Small intestine (tissue), 7 donors: Measurements from ENCODE around the gene UCK2. TPM values are rescaled to one million over a fixed set of nuclear protein-coding genes. Genes with fewer than 3 reads are reported as not detected.
A peak's percentile ranks its signal among the peaks of the same experiment; 100 is the strongest.

Experiments used
- DNase-seq, 2 donors: peaks; one replicate each; pipeline versions ENCODE4 v3.0.0 to v3.0.0-alpha.2; 2013
- FAIRE-seq: peaks from 2 replicates; lab custom pipeline; 2012; peaks lifted over from hg19 to GRCh38; lab: Jason Lieb, UNC
- H3K27ac ChIP-seq, 3 donors: one replicate each; pipeline ENCODE4 v1.5.1; 2013; ENCODE audit warnings: low read length in 2 of 3, mild to moderate bottlenecking in 2 of 3, control low read depth in 1 of 3, inconsistent platforms in 1 of 3, low read depth in 1 of 3, moderate library complexity in 1 of 3
- H3K27me3 ChIP-seq, 3 donors: one replicate each; pipeline ENCODE4 v1.6.1; 2013; ENCODE audit warnings: low read length in 3 of 3, inconsistent platforms in 1 of 3; ENCODE audit not compliant: control insufficient read depth in 3 of 3, insufficient read depth in 3 of 3
- H3K36me3 ChIP-seq, 3 donors: one replicate each; pipeline ENCODE4 v1.6.1; 2013; ENCODE audit warnings: low read length in 3 of 3, inconsistent platforms in 1 of 3, low read depth in 1 of 3, mild to moderate bottlenecking in 1 of 3, moderate library complexity in 1 of 3; ENCODE audit not compliant: control insufficient read depth in 3 of 3, insufficient read depth in 2 of 3
- H3K4me1 ChIP-seq, 3 donors: one replicate each; pipeline ENCODE4 v1.6.1; 2013; ENCODE audit warnings: low read length in 2 of 3, inconsistent platforms in 1 of 3, low read depth in 1 of 3, mild to moderate bottlenecking in 1 of 3, moderate library complexity in 1 of 3; ENCODE audit not compliant: control insufficient read depth in 3 of 3, insufficient read depth in 2 of 3
- H3K4me3 ChIP-seq, 3 donors: one replicate each; pipeline ENCODE4 v1.5.1; 2013; ENCODE audit warnings: low read length in 3 of 3, control low read depth in 1 of 3, inconsistent platforms in 1 of 3, low read depth in 1 of 3, mild to moderate bottlenecking in 1 of 3, moderate library complexity in 1 of 3
- H3K9me3 ChIP-seq, 2 donors: one replicate each; pipeline ENCODE4 v1.6.1; 2013; ENCODE audit warnings: low read depth in 1 of 2, low read length in 1 of 2; ENCODE audit not compliant: control insufficient read depth in 2 of 2, insufficient read depth in 1 of 2
- WGBS, 3 donors: extraction: QIAGEN DNeasy Blood & Tissue Kit; methylation state at CpG; one replicate each; pipeline ENCODE4 v1.1.7; 2013; 5-methylcytosine and 5-hydroxymethylcytosine counted together
- polyA plus RNA-seq, 4 donors: library from polyadenylated mRNA; stranded (reverse) in 3 of 4; unstranded in 1 of 4; fragments of 200-250 nt in 3 of 4; fragments of 120-200 nt in 1 of 4; gene quantifications; one replicate each; pipeline versions ENCODE4 v1.2.1 to v1.2.3, GENCODE V29; 2013
- donor health status: healthy with polysubstance abuse.
- donor health status: control.
- donor health status: control.
- donor health status: Bipolar disorder and iron deficiency.
- donor health status: healthy.

The UCK2 gene
- polyA plus RNA-seq, 4 donors = 22.2 to 37.6 (median 35.5) TPM

GRCh38 chr1:165888552-165888920 lies 61.1 kb downstream of the UCK2 start:
- 96 to 100% (median 97%) methylated on average over 4 of the region's 4 CpGs for WGBS, 3 donors
- H3K27me3 ChIP-seq = no peaks in the 10 kb centered on the region
- no peak for DNase-seq
- no peak overlapping the region for H3K4me3 ChIP-seq
- no peak for FAIRE-seq
- no peaks in the 10 kb centered on the region for H3K9me3 ChIP-seq
- no peak overlapping the region for H3K27ac ChIP-seq
- H3K4me1 ChIP-seq = peaks cover 5 to 10% (median 8%) of the 10 kb centered on the region in 3 donors
- peaks cover 2 to 25% (median 4%) of the 10 kb centered on the region in 3 donors for H3K36me3 ChIP-seq

GRCh38 chr1:165890684-165891083 lies 63.3 kb downstream of the UCK2 start:
- WGBS, 3 donors = 81 to 94% (median 82%) methylated on average over 1 of the region's 1 CpG
- H3K4me3 ChIP-seq = no peak overlapping the region
- no peaks in the 10 kb centered on the region for H3K9me3 ChIP-seq
- H3K27me3 ChIP-seq = no peaks in the 10 kb centered on the region
- H3K36me3 ChIP-seq = peaks cover 4 to 38% (median 4%) of the 10 kb centered on the region in 3 donors
- no peak for DNase-seq
- peaks cover 0 to 4% (median 0%) of the 10 kb centered on the region in 3 donors for H3K4me1 ChIP-seq
- no peak overlapping the region for H3K27ac ChIP-seq
- no peak for FAIRE-seq

GRCh38 chr1:165891111-165891860 lies 63.9 kb downstream of the UCK2 start:
- H3K9me3 ChIP-seq = no peaks in the 10 kb centered on the region
- no peak overlapping the region for H3K4me3 ChIP-seq
- DNase-seq (no peak), FAIRE-seq (no peak)
- H3K27ac ChIP-seq = no peak overlapping the region
- H3K36me3 ChIP-seq = peaks cover 4 to 44% (median 4%) of the 10 kb centered on the region in 3 donors
- no peaks in the 10 kb centered on the region for H3K27me3 ChIP-seq
- 93 to 96% (median 94%) methylated on average over 7 of the region's 7 CpGs for WGBS, 3 donors
- peaks cover 0 to 4% (median 0%) of the 10 kb centered on the region in 3 donors for H3K4me1 ChIP-seq

GRCh38 chr1:165892935-165893334 lies 65.5 kb downstream of the UCK2 start:
- 83 to 88% (median 87%) methylated on average over 4 of the region's 4 CpGs for WGBS, 3 donors
- Histone ChIP-seq H3K27me3 (no peaks in the 10 kb centered on the region), H3K4me3 (no peak overlapping the region), H3K27ac (no peak overlapping the region), H3K4me1 (no peaks in the 10 kb centered on the region), H3K36me3 (peaks cover 4 to 57% (median 4%) of the 10 kb centered on the region in 3 donors), H3K9me3 (no peaks in the 10 kb centered on the region)
- FAIRE-seq (no peak), DNase-seq (no peak)

DNA sequence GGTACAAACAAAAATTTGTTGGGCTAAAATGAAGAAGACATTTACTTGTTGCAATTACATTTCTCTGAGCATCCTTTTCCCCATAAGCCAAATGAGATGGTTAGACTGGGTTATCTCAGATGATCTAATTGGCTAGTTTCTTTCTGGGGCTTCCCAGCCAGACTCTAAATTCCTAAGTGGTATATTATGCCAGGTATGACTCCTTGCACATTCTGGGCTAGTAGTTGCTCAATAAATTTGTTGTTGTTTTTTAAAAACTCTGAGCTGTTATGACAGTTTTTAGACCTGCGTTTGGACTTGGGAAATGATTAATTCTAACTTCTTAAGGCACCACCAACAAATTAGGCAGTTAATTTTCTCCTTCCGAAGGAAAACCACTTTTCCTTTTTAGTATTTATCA lies 66.1 kb downstream of the UCK2 start:
- FAIRE-seq (no peak), DNase-seq (no peak)
- Histone ChIP-seq H3K4me3 (no peak overlapping the region), H3K9me3 (no peaks in the 10 kb centered on the region), H3K27me3 (no peaks in the 10 kb centered on the region), H3K36me3 (peaks cover 4 to 59% (median 7%) of the 10 kb centered on the region in 3 donors), H3K4me1 (no peaks in the 10 kb centered on the region), H3K27ac (no peak overlapping the region)
- 85 to 86% (median 86%) methylated on average over 2 of the region's 2 CpGs for WGBS, 3 donors

GRCh38 chr1:165894591-165894990 lies 67.2 kb downstream of the UCK2 start:
- Histone ChIP-seq H3K9me3 (no peaks in the 10 kb centered on the region), H3K4me3 (no peak overlapping the region), H3K27me3 (no peaks in the 10 kb centered on the region), H3K36me3 (peaks cover 6 to 70% (median 7%) of the 10 kb centered on the region in 3 donors), H3K4me1 (peaks cover 0 to 3% (median 0%) of the 10 kb centered on the region in 3 donors), H3K27ac (no peak overlapping the region)
- FAIRE-seq = no peak
- 59 to 72% (median 68%) methylated on average over 4 of the region's 4 CpGs for WGBS, 3 donors
- no peak for DNase-seq

GRCh38 chr1:165895451-165895871 lies 68.0 kb downstream of the UCK2 start:
- no peaks in the 10 kb centered on the region for H3K9me3 ChIP-seq
- H3K4me1 ChIP-seq = peaks cover 0 to 11% (median 2%) of the 10 kb centered on the region in 3 donors
- 67 to 75% (median 69%) methylated on average over 5 of the region's 5 CpGs for WGBS, 3 donors
- peaks cover 6 to 72% (median 7%) of the 10 kb centered on the region in 3 donors for H3K36me3 ChIP-seq
- no peak for FAIRE-seq
- H3K4me3 ChIP-seq = no peak overlapping the region
- no peaks in the 10 kb centered on the region for H3K27me3 ChIP-seq
- no peak for DNase-seq
- no peak overlapping the region for H3K27ac ChIP-seq

- Histone ChIP-seq H3K4me3 (no peak overlapping the region), H3K36me3 (peaks cover 6 to 68% (median 7%) of the 10 kb centered on the region in 3 donors), H3K27me3 (no peaks in the 10 kb centered on the region), H3K4me1 (peaks cover 0 to 19% (median 2%) of the 10 kb centered on the region in 3 donors), H3K9me3 (no peaks in the 10 kb centered on the region), H3K27ac (peak overlapping the region in 1 of 3 donors; percentile 58)
- DNase-seq (no peak), FAIRE-seq (no peak)
- WGBS, 3 donors = 89 to 95% (median 92%) methylated on average over 10 of the region's 10 CpGs
Measured at GRCh38 chr1:165896277-165896676, 68.9 kb downstream of the UCK2 start.
